Suprapubic skin (tissue), 4 donors: Measurements from ENCODE around the gene MS4A15. TPM values are rescaled to one million over a fixed set of nuclear protein-coding genes. Genes with fewer than 3 reads are reported as not detected.

ENCODE experiments used
- DNase-seq, 2 donors: peaks; one replicate each; pipeline ENCODE4 v3.0.0-alpha.2; 2019; ENCODE audit warnings: low spot score in 2 of 2
- H3K27ac ChIP-seq: fragments of 200-600 bp; sonication (generic); one replicate; pipeline ENCODE4 v1.5.1; 2019
- H3K27me3 ChIP-seq: fragments of 200-600 bp; sonication (generic); one replicate; pipeline ENCODE4 v1.5.1; 2019
- H3K36me3 ChIP-seq: fragments of 200-600 bp; sonication (generic); one replicate; pipeline ENCODE4 v1.5.1; 2019
- H3K4me1 ChIP-seq: fragments of 200-600 bp; sonication (generic); one replicate; pipeline ENCODE4 v1.5.1; 2019
- H3K4me3 ChIP-seq: fragments of 200-600 bp; sonication (generic); one replicate; pipeline ENCODE4 v1.5.1; 2019; ENCODE audit warnings: mild to moderate bottlenecking
- H3K9me3 ChIP-seq: fragments of 200-600 bp; sonication (generic); one replicate; pipeline ENCODE4 v1.5.1; 2019
- EP300 ChIP-seq: sonication (generic); formaldehyde crosslinking; IDR thresholded peaks from one replicate; pipeline ENCODE4 v1.6.1; 2017; ENCODE audit warnings: antibody characterized with exemption
- POLR2A ChIP-seq, 2 donors: fragments of 450-650 bp; IDR thresholded peaks; one replicate each; pipeline ENCODE4 v1.6.1; 2017; ENCODE audit warnings: antibody characterized with exemption in 2 of 2, mild to moderate bottlenecking in 2 of 2, moderate library complexity in 2 of 2
- POLR2AphosphoS5 ChIP-seq, 3 donors: sonication (generic); formaldehyde crosslinking; IDR thresholded peaks; one replicate each; pipeline ENCODE4 v1.6.1; 2017; ENCODE audit warnings: antibody characterized with exemption in 3 of 3
- WGBS: methylation state at CpG from one replicate; pipeline ENCODE4 v1.1.5; 2018; 5-methylcytosine and 5-hydroxymethylcytosine counted together
- total RNA-seq, 4 donors: library from RNA; depleted of rRNA; stranded (reverse); fragments of >200 nt; gene quantifications; one replicate each; pipeline ENCODE4 v1.1.0, GENCODE V29; 2016
- TF ChIP-seq, protein P1 (sequence below), 2 donors: fragments of 200-600 bp in 1 of 2; fragments of 450-650 bp in 1 of 2; sonication (generic) in 1 of 2; IDR thresholded peaks; one replicate each; pipeline ENCODE4 v1.5.1; 2016 to 2019; ENCODE audit warnings: antibody characterized with exemption in 2 of 2, mild to moderate bottlenecking in 1 of 2, moderate library complexity in 1 of 2

MS4A15 gene
- total RNA-seq, 4 donors from 2014 or later, result not detected

DNA sequence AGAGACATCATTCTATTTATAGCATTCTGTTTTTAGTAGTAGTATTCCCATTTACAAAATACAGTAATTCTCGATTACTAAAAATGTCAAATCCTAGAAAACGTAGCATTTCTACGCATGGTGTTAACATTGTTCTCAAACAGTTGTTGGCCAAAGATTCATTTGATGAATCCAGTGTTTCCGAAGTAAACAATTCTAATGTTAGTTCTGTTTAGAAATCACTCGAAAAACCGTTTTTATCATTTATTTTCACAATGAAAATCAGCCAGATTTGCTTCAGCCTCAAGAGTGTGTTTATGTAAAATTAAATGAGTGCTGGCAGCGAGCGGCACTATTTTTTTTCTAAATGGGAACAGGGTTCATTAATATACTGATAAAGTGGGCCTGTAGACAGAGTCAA, 25.1 kb upstream of the MS4A15 start:
- H3K9me3 ChIP-seq, result no peaks in the 10 kb centered on the region
- TF ChIP-seq POLR2AphosphoS5 (IDR thresholded peaks at IDR 0.05), result no peak
- no peak for TF ChIP-seq POLR2A (IDR thresholded peaks at IDR 0.05)
- TF ChIP-seq, protein P1, sequence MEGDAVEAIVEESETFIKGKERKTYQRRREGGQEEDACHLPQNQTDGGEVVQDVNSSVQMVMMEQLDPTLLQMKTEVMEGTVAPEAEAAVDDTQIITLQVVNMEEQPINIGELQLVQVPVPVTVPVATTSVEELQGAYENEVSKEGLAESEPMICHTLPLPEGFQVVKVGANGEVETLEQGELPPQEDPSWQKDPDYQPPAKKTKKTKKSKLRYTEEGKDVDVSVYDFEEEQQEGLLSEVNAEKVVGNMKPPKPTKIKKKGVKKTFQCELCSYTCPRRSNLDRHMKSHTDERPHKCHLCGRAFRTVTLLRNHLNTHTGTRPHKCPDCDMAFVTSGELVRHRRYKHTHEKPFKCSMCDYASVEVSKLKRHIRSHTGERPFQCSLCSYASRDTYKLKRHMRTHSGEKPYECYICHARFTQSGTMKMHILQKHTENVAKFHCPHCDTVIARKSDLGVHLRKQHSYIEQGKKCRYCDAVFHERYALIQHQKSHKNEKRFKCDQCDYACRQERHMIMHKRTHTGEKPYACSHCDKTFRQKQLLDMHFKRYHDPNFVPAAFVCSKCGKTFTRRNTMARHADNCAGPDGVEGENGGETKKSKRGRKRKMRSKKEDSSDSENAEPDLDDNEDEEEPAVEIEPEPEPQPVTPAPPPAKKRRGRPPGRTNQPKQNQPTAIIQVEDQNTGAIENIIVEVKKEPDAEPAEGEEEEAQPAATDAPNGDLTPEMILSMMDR (IDR thresholded peaks at IDR 0.05), result no peak
- no peak for TF ChIP-seq EP300
- peaks cover 3% of the 10 kb centered on the region for H3K27me3 ChIP-seq
- no peak overlapping the region for H3K27ac ChIP-seq
- DNase-seq, result no peak
- 87% methylated on average over 8 of the region's 8 CpGs for WGBS
- H3K36me3 ChIP-seq, result no peaks in the 10 kb centered on the region
- H3K4me1 ChIP-seq, result no peaks in the 10 kb centered on the region
- H3K4me3 ChIP-seq, result no peak overlapping the region

GRCh38 chr11:60734279-60734678, 22.4 kb upstream of the MS4A15 start:
- no peak for TF ChIP-seq POLR2AphosphoS5 (IDR thresholded peaks at IDR 0.05)
- TF ChIP-seq EP300, result no peak
- no peak for TF ChIP-seq POLR2A (IDR thresholded peaks at IDR 0.05)
- TF ChIP-seq, protein P1 (IDR thresholded peaks at IDR 0.05), result no peak
- 72% methylated on average over 4 of the region's 4 CpGs for WGBS
- Histone ChIP-seq H3K27me3 (peaks cover 3% of the 10 kb centered on the region), H3K4me3 (no peak overlapping the region), H3K4me1 (no peaks in the 10 kb centered on the region), H3K9me3 (no peaks in the 10 kb centered on the region), H3K36me3 (no peaks in the 10 kb centered on the region), H3K27ac (no peak overlapping the region)
- DNase-seq, result no peak

GRCh38 chr11:60739114-60739513, 17.6 kb upstream of the MS4A15 start:
- no peaks in the 10 kb centered on the region for H3K9me3 ChIP-seq
- no peak for DNase-seq
- H3K36me3 ChIP-seq, result no peaks in the 10 kb centered on the region
- no peak overlapping the region for H3K27ac ChIP-seq
- TF ChIP-seq POLR2AphosphoS5 (IDR thresholded peaks at IDR 0.05) (no peak), POLR2A (IDR thresholded peaks at IDR 0.05) (no peak)
- TF ChIP-seq, protein P1 (IDR thresholded peaks at IDR 0.05), result no peak
- 72% methylated on average over 7 of the region's 7 CpGs for WGBS
- peaks cover 8% of the 10 kb centered on the region for H3K27me3 ChIP-seq
- no peaks in the 10 kb centered on the region for H3K4me1 ChIP-seq
- H3K4me3 ChIP-seq, result no peak overlapping the region

DNA sequence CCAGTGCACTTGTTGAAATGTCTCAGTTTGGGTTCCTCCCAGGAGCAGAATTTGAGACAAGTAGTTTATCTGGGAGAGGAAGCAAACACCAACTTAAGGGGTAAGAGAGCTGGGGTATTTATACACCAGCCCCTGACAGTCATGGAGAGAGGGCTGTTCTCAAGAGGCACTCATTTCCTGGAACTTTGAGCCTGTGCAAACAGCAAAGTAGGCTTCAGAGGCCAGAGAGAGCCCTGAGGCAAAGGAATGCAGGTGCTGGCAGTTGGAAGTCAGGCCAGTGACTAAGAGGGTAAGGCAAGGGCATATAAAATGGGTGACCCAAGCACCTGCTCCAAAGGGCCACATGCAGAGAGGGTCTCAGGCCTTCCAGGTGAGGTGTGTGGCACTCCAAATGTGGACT, 16.1 kb upstream of the MS4A15 start:
- no peak overlapping the region for H3K27ac ChIP-seq
- H3K4me3 ChIP-seq, result no peak overlapping the region
- TF ChIP-seq POLR2AphosphoS5 (IDR thresholded peaks at IDR 0.05) (no peak), EP300 (no peak), POLR2A (IDR thresholded peaks at IDR 0.05) (no peak)
- TF ChIP-seq, protein P1 (IDR thresholded peaks at IDR 0.05), result no peak
- no peaks in the 10 kb centered on the region for H3K9me3 ChIP-seq
- no peaks in the 10 kb centered on the region for H3K36me3 ChIP-seq
- no peak for DNase-seq
- peaks cover 8% of the 10 kb centered on the region for H3K27me3 ChIP-seq
- no peaks in the 10 kb centered on the region for H3K4me1 ChIP-seq

DNA sequence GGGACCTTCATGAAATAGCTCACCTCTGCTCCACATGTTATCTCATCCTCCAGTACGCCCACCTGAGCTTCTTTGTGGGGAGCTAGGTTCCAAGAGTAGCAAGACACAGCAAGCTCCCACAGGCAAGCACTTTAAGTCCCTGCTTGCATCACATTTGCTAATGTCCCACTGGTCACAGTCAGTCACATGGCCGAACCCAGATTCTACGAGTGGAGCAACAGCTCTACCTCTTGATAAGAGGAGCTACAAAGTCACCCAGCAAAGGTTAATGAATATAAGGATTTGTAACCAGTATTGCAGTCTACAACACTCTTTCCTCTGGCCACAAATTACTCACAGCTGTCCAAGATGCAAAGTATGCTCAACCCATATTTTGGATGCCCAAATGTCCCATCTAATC, 15.2 kb upstream of the MS4A15 start:
- no peaks in the 10 kb centered on the region for H3K4me1 ChIP-seq
- H3K9me3 ChIP-seq, result no peaks in the 10 kb centered on the region
- H3K4me3 ChIP-seq, result no peak overlapping the region
- no peak for DNase-seq
- H3K36me3 ChIP-seq, result no peaks in the 10 kb centered on the region
- H3K27ac ChIP-seq, result no peak overlapping the region
- H3K27me3 ChIP-seq, result peaks cover 8% of the 10 kb centered on the region
- 84% methylated on average over 3 of the region's 3 CpGs for WGBS
- TF ChIP-seq, protein P1 (IDR thresholded peaks at IDR 0.05), result no peak
- TF ChIP-seq POLR2A (IDR thresholded peaks at IDR 0.05), result no peak
- TF ChIP-seq POLR2AphosphoS5 (IDR thresholded peaks at IDR 0.05), result no peak
- no peak for TF ChIP-seq EP300
